Endothelial cell of umbilical vein (primary cell): Measurements from ENCODE around the gene C16orf86. TPM values are rescaled to one million over a fixed set of nuclear protein-coding genes. Genes with fewer than 3 reads are reported as not detected.

Experiments used
- BruUV-seq: library from RNA; stranded (reverse); fragments of 400-500 nt; replicated peaks from 2 replicates; lab custom pipeline; 2021; lab: Mats Ljungman, UMichigan
- CTCF ChIA-PET: fragments of 300-600, 350-600 bp; sonication (Branson Sonifier 250); formaldehyde crosslinking; loops from one replicate; lab custom pipeline; 2021; ENCODE audit warnings: antibody characterized with exemption, inconsistent platforms; lab: Charles Lee
- POLR2A ChIA-PET: fragments of 300-600, 350-600 bp; sonication (Branson Sonifier 250); formaldehyde crosslinking; loops from one replicate; lab custom pipeline; 2021; ENCODE audit warnings: antibody characterized with exemption, inconsistent platforms; lab: Charles Lee
- DNase-seq: peaks from one replicate; pipeline ENCODE4 v3.0.0-alpha.2; 2011; ENCODE audit warnings: low read depth, low spot score
- FAIRE-seq: peaks from 2 replicates; lab custom pipeline; 2011; peaks lifted over from hg19 to GRCh38; lab: Jason Lieb, UNC
- H2AFZ ChIP-seq: 2 replicates; pipeline ENCODE4 v1.6.0; 2012; ENCODE audit warnings: low read depth, low read length, control low read depth, inconsistent platforms
- H3K27ac ChIP-seq: 2 replicates; pipeline ENCODE4 v1.5.1; 2011; ENCODE audit warnings: low read depth, mild to moderate bottlenecking, control low read depth, low read length, moderate library complexity; ENCODE audit not compliant: insufficient read depth
- H3K27me3 ChIP-seq, 2 experiments: 2 replicates each; pipeline versions ENCODE4 v1.6.0 to v1.6.1; 2011; ENCODE audit warnings: low read length in 2 of 2, mixed read lengths in 1 of 2; ENCODE audit not compliant: control insufficient read depth in 2 of 2, insufficient read depth in 2 of 2
- H3K36me3 ChIP-seq, 2 experiments: 2 replicates in 1 of 2; 3 replicates in 1 of 2; pipeline ENCODE4 v1.5.1; 2011; ENCODE audit warnings: low read length in 2 of 2, mild to moderate bottlenecking in 1 of 2, moderate library complexity in 1 of 2; ENCODE audit not compliant: control insufficient read depth in 2 of 2, insufficient read depth in 2 of 2; ENCODE audit errors: extremely low read depth in 1 of 2
- H3K4me1 ChIP-seq: 3 replicates; pipeline ENCODE4 v1.5.1; 2011; ENCODE audit warnings: mild to moderate bottlenecking, low read length; ENCODE audit not compliant: control insufficient read depth, insufficient read depth; ENCODE audit errors: extremely low read depth
- H3K4me2 ChIP-seq: 2 replicates; pipeline ENCODE4 v1.6.1; 2011; ENCODE audit warnings: low read length, control low read depth, mixed read lengths; ENCODE audit not compliant: insufficient read depth
- H3K4me3 ChIP-seq, 3 experiments: fragments of 200-600 bp in 1 of 3; sonication (generic), shearing (Covaris generic) in 1 of 3; replicated peaks in 1 of 3; 2 replicates each; pipeline ENCODE4 v1.5.1; 2011 to 2016; ENCODE audit warnings: control low read depth in 3 of 3, low read length in 3 of 3, mild to moderate bottlenecking in 2 of 3, inconsistent platforms in 1 of 3, low read depth in 1 of 3, moderate library complexity in 1 of 3; ENCODE audit not compliant: insufficient read depth in 1 of 3
- H3K79me2 ChIP-seq: 2 replicates; pipeline ENCODE4 v1.6.0; 2012; ENCODE audit warnings: low read length, inconsistent platforms; ENCODE audit not compliant: control insufficient read depth, insufficient read depth
- H3K9ac ChIP-seq: replicated peaks from 2 replicates; pipeline ENCODE3; 2011; ENCODE audit warnings: low read length, control low read depth; ENCODE audit not compliant: insufficient read depth; ENCODE audit errors: extremely low read depth
- H3K9me1 ChIP-seq: replicated peaks from 3 replicates; pipeline ENCODE4 v1.6.0; 2011; ENCODE audit warnings: mild to moderate bottlenecking, low read length; ENCODE audit not compliant: control insufficient read depth, insufficient read depth; ENCODE audit errors: extremely low read depth
- H3K9me3 ChIP-seq: replicated peaks from 2 replicates; pipeline ENCODE4 v1.5.1; 2012; ENCODE audit warnings: low read length, inconsistent platforms; ENCODE audit not compliant: control insufficient read depth, insufficient read depth
- H4K20me1 ChIP-seq: replicated peaks from 2 replicates; pipeline ENCODE3; 2011; ENCODE audit warnings: mild to moderate bottlenecking, low read length; ENCODE audit not compliant: control insufficient read depth, insufficient read depth; ENCODE audit errors: extremely low read depth
- CTCF ChIP-seq, 2 donors: IDR thresholded peaks; 1 replicate in 1 of 2; 2 replicates in 1 of 2; pipeline ENCODE4 v1.5.1; 2011; ENCODE audit warnings: low read length in 2 of 2, mild to moderate bottlenecking in 2 of 2, moderate library complexity in 2 of 2, control low read depth in 1 of 2, inconsistent platforms in 1 of 2, low read depth in 1 of 2; ENCODE audit not compliant: insufficient read depth in 1 of 2; ENCODE audit errors: extremely low read depth in 1 of 2
- JUN ChIP-seq: IDR thresholded peaks from 2 replicates; pipeline ENCODE4 v1.6.1; 2011; ENCODE audit warnings: borderline replicate concordance, low read depth; ENCODE audit not compliant: insufficient read length, insufficient read depth
- POLR2A ChIP-seq: IDR thresholded peaks from 2 replicates; pipeline ENCODE4 v1.6.1; 2012; ENCODE audit warnings: low read depth, mild to moderate bottlenecking, control low read depth, low read length
- POLR2AphosphoS5 ChIP-seq: IDR thresholded peaks from 2 replicates; pipeline ENCODE4 v1.6.1; 2012; ENCODE audit warnings: low read depth, mild to moderate bottlenecking, control low read depth, low read length, moderate library complexity; ENCODE audit not compliant: insufficient read depth
- dilution Hi-C: fragments of 300-500 bp; cut with MboI; formaldehyde crosslinking; loops from one replicate; pipeline ENCODE4 v1.15.0; 2019; ENCODE audit warnings: low sequenced_read_pairs; ENCODE audit not compliant: extremely low pct_ligation_motif_present
- intact Hi-C: fragments of 100-400 bp; cut with micrococcal nuclease; formaldehyde crosslinking; loops from one replicate; pipeline ENCODE4 v1.10.0; 2022
- polyA plus RNA-seq, 4 experiments: library from polyadenylated mRNA; depleted of rRNA in 3 of 4; stranded (reverse) in 3 of 4; unstranded in 1 of 4; fragments of >200 nt; gene quantifications; 2 replicates each; pipeline versions ENCODE4 v1.2.1 to v1.2.3, GENCODE V29; 2011 to 2012; ENCODE audit warnings: missing spikeins in 1 of 4
- total RNA-seq: library from RNA; stranded (reverse); gene quantifications from 2 replicates; pipeline ENCODE4 v1.2.3, GENCODE V29; 2021

C16orf86 gene
- total and polyA plus RNA-seq, 2 donors (not counting 3 experiments of a cell fraction or from before 2014, with no cell fraction given), result 0.62 to 0.98 TPM

GRCh38 chr16:67666032-67666551, 522 bp upstream of the C16orf86 start:
- DNase-seq, result peak; percentile 30

More at GRCh38 chr16:67666032-67666551, 522 bp upstream of the C16orf86 start:
- Histone ChIP-seq H3K9ac (peak overlapping the region; percentile 32), H3K79me2 (no peaks in the 10 kb centered on the region), H3K4me1 (peaks cover 19% of the 10 kb centered on the region), H3K4me2 (peak overlapping the region; percentile 18), H3K27me3 (no peaks in the 10 kb centered on the region), H3K9me3 (no peaks in the 10 kb centered on the region), H2AFZ (peak overlapping the region; percentile 12), H4K20me1 (no peaks in the 10 kb centered on the region), H3K4me3 (peak overlapping the region; percentile 27 to 74 (median 36)), H3K36me3 (peaks cover 0 to 6% of the 10 kb centered on the region in 2 experiments), H3K9me1 (no peaks in the 10 kb centered on the region), H3K27ac (no peak overlapping the region)
- TF ChIP-seq POLR2A, result no peak
- TF ChIP-seq POLR2AphosphoS5, result peak; percentile 0
- peak in 1 of 2 donors; percentile 1 for TF ChIP-seq CTCF (IDR thresholded peaks at IDR 0.05; ENCODE audit: extremely low read depth in 1 of 2, insufficient read depth in 1 of 2, low read depth in 1 of 2, low read length in 2 of 2)
- TF ChIP-seq JUN, result no peak
- FAIRE-seq, result no peak
- ChIA-PET POLR2A (no interaction called here), CTCF (interaction anchor here (0.9 to 12.7 kb wide), 10 partner anchors 10 to 172 kb away, joined by 3 to 163 read pairs (median 3); partner anchors contain the start of genes CARMIL2 and CTCF)
- dilution Hi-C loops, result no loop called here
- intact Hi-C loops, result no loop called here
- no TSS peak for BruUV-seq
